Measurements from ENCODE around the gene BUD23.

GRCh38 chr7:73635428-73636200 is 47.8 kb upstream of the BUD23 start:
- TF ChIP-seq CEBPB (IDR thresholded peaks at IDR 0.05; ENCODE audit: low read depth) = no peak
- TF ChIP-seq SRF (IDR thresholded peaks at IDR 0.05; ENCODE audit: low read depth) = no peak
